GM13977 (cell line): ENCODE results near the gene ABCC9.

Source experiments
- DNase-seq: peaks from one replicate; pipeline ENCODE4 v3.0.0; 2012; ENCODE audit warnings: low spot score
- CTCF ChIP-seq: IDR thresholded peaks from 2 replicates; pipeline ENCODE4 v1.5.1; 2012; ENCODE audit warnings: mild to moderate bottlenecking, control low read depth; ENCODE audit not compliant: insufficient read depth; ENCODE audit errors: extremely low read depth, missing control alignments
- in situ Hi-C: fragments of 300-500 bp; cut with MboI; formaldehyde crosslinking; loops from one replicate; pipeline ENCODE4 v1.12.0; 2022; ENCODE audit warnings: low sequenced_read_pairs, low pct_unique_long_range_greater_than_20kb, mixed read lengths, inconsistent platforms; ENCODE audit not compliant: unreplicated experiment

The ABCC9 gene

DNA sequence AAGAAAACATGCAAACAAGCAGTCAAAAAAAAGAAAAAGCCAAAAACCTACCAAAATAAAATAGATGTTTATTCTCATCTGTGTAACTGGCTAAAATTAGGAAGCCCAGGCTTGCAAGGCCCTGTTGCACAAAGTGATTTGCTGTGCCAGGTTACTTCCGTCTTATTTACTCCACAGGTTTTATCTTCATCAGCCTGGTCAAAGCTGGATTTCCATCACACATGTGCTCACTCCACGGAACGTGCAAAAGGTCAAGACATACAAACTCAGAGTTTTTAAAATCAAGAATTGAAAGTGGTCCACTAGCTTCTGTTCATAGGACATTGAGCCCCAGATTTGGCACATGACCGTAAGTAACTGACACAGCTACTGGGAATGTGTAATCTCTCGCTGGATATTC, 181.5 kb downstream of the ABCC9 start:
- TF ChIP-seq CTCF = no peak
- in situ Hi-C loops = no loop called here
- DNase-seq = no peak

GRCh38 chr12:21757735-21758134, 183.5 kb downstream of the ABCC9 start:
- no peak for DNase-seq
- TF ChIP-seq CTCF = no peak
- in situ Hi-C loops = no loop called here

- in situ Hi-C loops = no loop called here
- no peak for TF ChIP-seq CTCF
- no peak for DNase-seq
Observed at GRCh38 chr12:21756699-21757098, 184.5 kb downstream of the ABCC9 start.

GRCh38 chr12:21751517-21751916, 189.7 kb downstream of the ABCC9 start:
- TF ChIP-seq CTCF = no peak
- DNase-seq = no peak
- in situ Hi-C loops = no loop called here
